GM12891 (cell line): ENCODE results near the gene PTPRD.

Source experiments
- DNase-seq: peaks from one replicate; pipeline ENCODE4 v3.0.0; 2011; ENCODE audit warnings: low spot score; ENCODE audit not compliant: insufficient read length
- FAIRE-seq: peaks from 2 replicates; lab custom pipeline; 2011; peaks lifted over from hg19 to GRCh38; lab: Jason Lieb, UNC
- PAX5 ChIP-seq: IDR thresholded peaks from 2 replicates; pipeline ENCODE4 v1.6.1; 2011; ENCODE audit warnings: low read length, moderate library complexity, mild to moderate bottlenecking; ENCODE audit not compliant: insufficient read depth, severe bottlenecking
- POLR2A ChIP-seq: IDR thresholded peaks from 2 replicates; pipeline ENCODE4 v1.6.1; 2011; ENCODE audit warnings: low read depth, low read length, control low read depth
- POLR2AphosphoS5 ChIP-seq: IDR thresholded peaks from 2 replicates; pipeline ENCODE4 v1.6.1; 2011; ENCODE audit warnings: low read depth, low read length, control low read depth
- POU2F2 ChIP-seq: IDR thresholded peaks from 2 replicates; pipeline ENCODE4 v1.6.1; 2011; ENCODE audit warnings: low read depth, mild to moderate bottlenecking, control low read depth, low read length, moderate library complexity
- SPI1 ChIP-seq: IDR thresholded peaks from 2 replicates; pipeline ENCODE4 v1.6.1; 2011; ENCODE audit warnings: low read depth, low read length, control low read depth
- TAF1 ChIP-seq: IDR thresholded peaks from 2 replicates; pipeline ENCODE4 v1.6.1; 2011; ENCODE audit warnings: low read depth, low read length, control low read depth

The PTPRD gene

GRCh38 chr9:9275601-9276000, 1337.2 kb downstream of the PTPRD start:
- FAIRE-seq: no peak

GRCh38 chr9:9257999-9258498, 1354.8 kb downstream of the PTPRD start:
- FAIRE-seq (no peak), DNase-seq (no peak)
- no peak for TF ChIP-seq SPI1
- TF ChIP-seq POLR2AphosphoS5: no peak
- no peak for TF ChIP-seq TAF1
- TF ChIP-seq POU2F2: no peak
- no peak for TF ChIP-seq PAX5
- no peak for TF ChIP-seq POLR2A

More at GRCh38 chr9:9275601-9276000, 1337.2 kb downstream of the PTPRD start:
- TF ChIP-seq PAX5 (no peak), TAF1 (no peak), POLR2AphosphoS5 (no peak), SPI1 (no peak), POU2F2 (no peak), POLR2A (no peak)
- DNase-seq: no peak

- FAIRE-seq (no peak), DNase-seq (no peak)
- no peak for TF ChIP-seq PAX5
- TF ChIP-seq SPI1: no peak
- no peak for TF ChIP-seq POLR2A
- no peak for TF ChIP-seq POU2F2
- TF ChIP-seq TAF1: no peak
- TF ChIP-seq POLR2AphosphoS5: no peak
Measured at GRCh38 chr9:9246726-9247125, 1366.1 kb downstream of the PTPRD start.

GRCh38 chr9:9231946-9232345, 1380.9 kb downstream of the PTPRD start:
- DNase-seq (no peak), FAIRE-seq (no peak)
- TF ChIP-seq SPI1 (no peak), TAF1 (no peak), PAX5 (no peak), POLR2AphosphoS5 (no peak), POLR2A (no peak), POU2F2 (no peak)

- FAIRE-seq (no peak), DNase-seq (no peak)
- no peak for TF ChIP-seq POLR2AphosphoS5
- TF ChIP-seq TAF1: no peak
- no peak for TF ChIP-seq SPI1
- no peak for TF ChIP-seq POU2F2
- no peak for TF ChIP-seq PAX5
- no peak for TF ChIP-seq POLR2A
Measured at GRCh38 chr9:9229269-9229668, 1383.5 kb downstream of the PTPRD start.

GRCh38 chr9:9223175-9223574, 1389.6 kb downstream of the PTPRD start:
- DNase-seq: no peak
- FAIRE-seq: no peak
- no peak for TF ChIP-seq SPI1
- TF ChIP-seq POU2F2: no peak
- TF ChIP-seq PAX5: no peak
- TF ChIP-seq POLR2AphosphoS5: no peak
- TF ChIP-seq POLR2A: no peak
- TF ChIP-seq TAF1: no peak

GRCh38 chr9:9222730-9223129, 1390.1 kb downstream of the PTPRD start:
- TF ChIP-seq POLR2A (no peak), POLR2AphosphoS5 (no peak), POU2F2 (no peak), SPI1 (no peak), PAX5 (no peak), TAF1 (no peak)
- DNase-seq (no peak), FAIRE-seq (no peak)

GRCh38 chr9:9216934-9217333, 1395.9 kb downstream of the PTPRD start:
- TF ChIP-seq POLR2A: no peak
- no peak for TF ChIP-seq TAF1
- no peak for TF ChIP-seq POU2F2
- no peak for TF ChIP-seq POLR2AphosphoS5
- no peak for TF ChIP-seq SPI1
- no peak for TF ChIP-seq PAX5
- FAIRE-seq (no peak), DNase-seq (no peak)

- TF ChIP-seq PAX5 (no peak), POLR2A (no peak), SPI1 (no peak), POLR2AphosphoS5 (no peak), POU2F2 (no peak), TAF1 (no peak)
- DNase-seq (no peak), FAIRE-seq (no peak)
Measured at GRCh38 chr9:9215050-9215449, 1397.8 kb downstream of the PTPRD start.

- TF ChIP-seq TAF1 (no peak), SPI1 (no peak), POLR2AphosphoS5 (no peak), PAX5 (no peak), POLR2A (no peak), POU2F2 (no peak)
- FAIRE-seq (no peak), DNase-seq (no peak)
Measured at GRCh38 chr9:9214066-9214465, 1398.7 kb downstream of the PTPRD start.
